ENCODE data around the gene MYBBP1A. TPM values are rescaled to one million over a fixed set of nuclear protein-coding genes. Genes with fewer than 3 reads are reported as not detected.
A peak's percentile ranks its signal among the peaks of the same experiment; 100 is the strongest.

Gene MYBBP1A
- polyA plus RNA-seq, 3 donors = 19.0 to 40.7 (median 22.7) TPM

GRCh38 chr17:4532860-4533522 is 22.2 kb downstream of the MYBBP1A start:
- 88 to 91% (median 91%) methylated on average over 32 to 33 of the region's 33 CpGs for WGBS, 3 donors
- no peak overlapping the region for H3K27ac ChIP-seq (ENCODE audit: low read depth, low read length)

DNA sequence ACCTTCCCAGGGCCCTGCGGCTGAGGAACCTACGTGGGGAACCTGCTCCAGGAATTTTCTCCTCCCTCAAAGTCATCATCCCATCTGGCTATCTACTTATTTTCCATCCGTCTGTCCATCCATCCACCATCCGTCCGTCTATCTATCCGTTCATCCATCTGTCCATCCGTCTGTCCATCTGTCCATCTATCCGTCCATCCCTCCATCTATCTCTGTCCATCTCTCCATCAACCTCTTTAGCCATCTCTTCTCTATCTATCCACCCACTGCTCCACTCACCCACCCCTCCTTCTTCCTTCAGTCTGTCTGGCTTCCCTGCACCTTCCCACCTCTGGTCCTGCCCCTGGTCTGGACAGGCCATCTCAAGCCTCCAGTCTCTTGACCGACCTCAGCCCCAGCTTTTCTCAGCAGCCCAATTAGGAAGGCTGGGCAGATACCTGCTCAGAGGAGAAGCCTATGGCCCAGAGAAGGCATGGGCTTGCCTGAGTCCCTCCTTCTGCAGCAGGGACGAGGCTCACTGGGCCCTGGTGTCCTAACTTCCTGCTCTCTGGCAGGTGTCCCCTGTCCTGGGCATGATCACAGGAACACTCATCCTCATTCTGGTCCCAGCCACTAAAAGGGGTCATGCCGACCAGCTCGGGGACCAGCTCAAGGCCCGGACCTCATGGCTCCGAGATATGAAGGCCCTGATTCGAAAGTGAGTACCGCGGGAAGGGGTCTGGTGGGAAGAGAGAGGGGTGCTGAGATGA is 23.0 kb downstream of the MYBBP1A start:
- no peak overlapping the region for H3K27ac ChIP-seq (ENCODE audit: low read depth, low read length)
- 87 to 90% (median 90%) methylated on average over 17 of the region's 17 CpGs for WGBS, 3 donors

DNA sequence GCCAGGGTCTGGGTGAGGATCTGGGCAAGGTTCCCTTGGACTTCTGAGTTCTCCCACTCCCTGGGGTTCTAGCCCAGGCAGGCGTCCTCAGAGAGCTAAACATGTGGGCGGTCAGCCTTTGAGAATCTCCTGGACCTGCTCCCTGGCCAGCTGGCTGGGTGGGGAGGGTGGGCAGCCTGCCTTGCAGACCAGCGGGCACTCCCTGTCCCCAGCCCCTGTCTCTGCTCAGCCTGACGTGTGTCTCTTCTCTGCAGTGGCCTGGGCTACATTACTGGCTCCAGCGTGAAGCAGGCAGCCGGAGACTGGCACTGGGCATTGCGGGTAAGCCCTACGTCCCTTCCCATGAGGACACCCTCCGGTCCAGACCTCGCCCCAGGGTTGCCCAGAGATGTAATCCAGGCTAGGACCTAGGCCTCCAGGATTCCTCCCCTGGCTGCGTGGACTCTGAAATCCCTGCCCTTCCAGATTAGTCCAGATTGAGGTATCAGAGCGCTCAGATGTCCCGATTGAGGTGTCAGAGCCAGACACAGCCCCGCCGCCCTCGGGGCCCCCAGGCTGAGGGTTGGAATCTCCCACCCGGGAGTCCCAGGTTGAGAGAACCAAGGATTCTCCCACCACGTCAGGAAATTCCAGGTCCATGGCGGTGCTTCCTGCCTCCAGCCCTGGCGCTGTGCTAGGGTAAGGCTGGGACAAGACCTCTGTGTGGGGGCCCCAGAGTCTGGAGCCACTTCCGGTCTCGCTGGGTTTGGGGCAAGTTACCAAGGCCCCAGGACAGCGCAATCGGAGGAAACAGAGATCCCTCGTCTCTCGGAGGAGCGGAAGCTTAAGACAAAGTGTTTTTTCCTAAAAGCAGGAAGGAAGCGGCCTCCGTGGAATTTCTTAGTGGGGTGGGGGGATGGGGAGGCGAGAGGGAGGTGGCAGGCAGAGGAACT is 24.1 kb downstream of the MYBBP1A start:
- 49 to 79% (median 59%) methylated on average over 30 of the region's 30 CpGs for WGBS, 3 donors
- no peak overlapping the region for H3K27ac ChIP-seq (ENCODE audit: low read depth, low read length)

DNA sequence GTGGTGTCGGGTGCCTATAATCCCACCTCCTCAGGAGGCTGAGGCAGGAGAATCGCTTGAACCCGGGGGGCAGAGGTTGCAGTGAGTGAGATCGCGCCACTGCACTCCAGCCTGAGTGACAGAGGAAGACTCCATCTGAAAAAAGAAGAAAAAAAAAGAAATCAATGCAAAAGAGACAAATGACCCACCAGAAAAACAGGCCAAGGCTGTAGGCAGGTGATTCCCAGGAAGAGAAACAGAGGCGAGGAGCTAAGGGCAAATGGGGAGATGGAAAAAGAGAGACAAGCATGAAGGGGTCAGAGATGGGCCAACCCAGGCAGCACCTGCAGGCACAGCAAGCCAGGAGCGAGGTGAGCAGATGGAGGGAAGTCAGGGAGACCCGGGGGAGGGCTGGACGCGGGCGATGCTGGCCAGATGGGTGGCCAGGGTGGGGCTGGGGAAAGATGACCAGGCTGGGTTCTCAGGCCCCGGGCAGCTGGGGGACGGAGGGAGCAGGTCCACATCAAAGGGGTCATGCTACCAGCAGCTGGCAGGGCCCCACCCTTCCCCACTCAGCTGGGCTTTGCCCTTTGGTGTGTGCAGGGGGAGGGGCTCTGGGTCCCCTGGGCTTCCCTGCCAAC is 25.5 kb downstream of the MYBBP1A start:
- 81 to 88% (median 85%) methylated on average over 13 of the region's 13 CpGs for WGBS, 3 donors
- no peak overlapping the region for H3K27ac ChIP-seq (ENCODE audit: low read depth, low read length)

GRCh38 chr17:4527566-4528125 is 27.5 kb downstream of the MYBBP1A start:
- 54 to 78% (median 61%) methylated on average over 12 of the region's 12 CpGs for WGBS, 3 donors

DNA sequence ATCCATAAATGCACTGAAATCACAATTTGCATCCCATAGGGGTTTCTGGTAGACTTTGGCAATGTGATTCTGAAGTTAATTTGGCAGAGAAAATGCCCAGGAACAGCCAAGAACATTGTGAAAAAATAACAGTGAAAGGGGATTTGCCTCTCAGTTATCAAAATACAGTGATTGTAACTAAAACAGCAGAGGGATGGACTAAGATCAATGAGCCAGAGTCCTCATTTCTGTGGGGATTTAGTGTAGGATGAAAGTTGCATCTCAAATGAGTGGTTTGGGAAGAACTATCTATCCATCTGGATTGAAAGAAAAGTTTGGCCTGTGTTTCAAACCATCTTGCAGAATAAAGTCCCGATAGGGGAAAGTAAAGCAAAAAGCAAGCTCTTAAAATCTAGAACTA is 28.1 kb downstream of the MYBBP1A start:
- WGBS, 3 donors = 35 to 93% (median 50%) methylated on average over 1 of the region's 1 CpG
- H3K27ac ChIP-seq (ENCODE audit: low read depth, low read length) = no peak overlapping the region

More at GRCh38 chr17:4527566-4528125, 27.5 kb downstream of the MYBBP1A start:
- H3K27ac ChIP-seq (ENCODE audit: low read depth, low read length) = no peak overlapping the region

- WGBS, 3 donors = 81 to 88% (median 87%) methylated on average over 11 of the region's 11 CpGs
- H3K27ac ChIP-seq (ENCODE audit: low read depth, low read length) = no peak overlapping the region
These were observed 29.3 kb downstream of the MYBBP1A start for GRCh38 chr17:4525691-4526397.

DNA sequence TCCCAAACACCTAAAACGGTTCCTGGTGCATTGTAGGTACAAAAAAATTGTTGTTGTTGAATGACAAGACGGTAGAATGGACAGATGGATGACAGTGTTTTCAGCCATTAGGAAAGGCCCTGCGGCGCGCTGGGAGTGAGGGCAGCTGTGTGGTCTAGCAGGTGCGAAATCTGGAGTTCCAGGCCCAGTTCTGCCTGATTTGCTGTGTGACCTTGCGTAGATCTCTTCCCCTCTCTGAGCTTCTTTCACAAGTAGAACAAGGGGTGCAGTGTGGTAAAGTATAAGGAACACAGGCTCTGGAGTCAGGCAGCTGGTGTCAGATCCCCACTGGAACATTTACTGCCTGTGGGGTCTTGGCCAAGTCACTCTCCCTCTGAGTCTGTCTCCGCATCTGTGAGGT is 31.2 kb downstream of the MYBBP1A start:
- WGBS, 3 donors = 83 to 95% (median 84%) methylated on average over 8 of the region's 8 CpGs
- no peak overlapping the region for H3K27ac ChIP-seq (ENCODE audit: low read depth, low read length)

DNA sequence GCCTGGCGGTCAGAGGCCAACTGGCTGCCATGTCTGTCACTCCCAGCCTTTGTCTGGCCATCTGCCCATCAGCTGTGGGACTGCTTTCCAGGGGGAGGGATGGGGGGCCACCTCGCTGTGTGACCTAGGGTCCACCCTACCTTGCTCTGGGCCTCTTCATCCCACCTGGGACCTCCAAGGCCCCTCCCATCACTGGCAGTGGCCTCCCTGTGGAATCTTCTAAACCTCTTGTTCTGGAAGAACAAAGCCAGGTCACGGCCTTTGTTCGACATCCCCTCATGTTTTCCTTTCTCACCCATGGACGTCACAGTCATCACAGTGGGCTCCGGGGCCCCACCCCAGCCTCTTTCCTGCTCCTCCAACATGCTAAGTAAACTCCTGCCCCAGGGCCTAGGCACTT is 32.5 kb downstream of the MYBBP1A start:
- H3K27ac ChIP-seq (ENCODE audit: low read depth, low read length) = no peak overlapping the region
- WGBS, 3 donors = 74 to 82% (median 81%) methylated on average over 6 of the region's 6 CpGs

DNA sequence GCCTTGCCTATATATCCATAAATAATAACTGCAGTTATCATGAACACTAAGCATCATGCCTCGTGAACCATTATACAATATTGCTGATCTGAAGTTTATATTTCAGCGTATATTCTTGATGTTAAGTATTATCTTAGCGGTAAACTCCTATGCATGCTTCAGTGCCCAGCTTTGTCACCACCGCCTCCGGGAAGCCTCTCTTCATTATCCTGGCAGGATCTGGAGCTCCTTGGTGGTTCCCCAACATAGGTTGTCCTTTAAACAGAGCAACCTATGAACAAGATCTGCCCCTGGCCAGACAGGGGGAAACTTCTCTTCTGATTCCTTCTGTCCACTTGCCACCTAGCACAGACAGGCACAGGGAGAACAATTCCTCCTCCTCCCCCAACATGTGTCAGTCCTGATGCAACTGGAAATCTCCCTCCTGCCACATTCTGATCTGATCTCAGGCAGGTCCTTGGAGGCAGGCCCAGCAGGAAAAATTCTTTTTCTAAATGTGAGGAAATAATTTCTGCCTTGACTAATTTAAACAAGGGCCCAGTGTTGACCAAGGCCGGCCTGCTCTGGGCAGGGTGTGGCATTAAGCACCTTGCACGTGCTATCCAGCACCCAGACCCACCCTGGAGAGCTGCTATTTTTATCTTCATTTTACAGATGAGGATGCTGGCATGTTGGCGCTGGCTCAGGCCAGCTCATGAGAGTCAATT is 34.1 kb downstream of the MYBBP1A start:
- 70 to 85% (median 80%) methylated on average over 8 of the region's 8 CpGs for WGBS, 3 donors
- H3K27ac ChIP-seq (ENCODE audit: low read depth, low read length) = no peak overlapping the region

DNA sequence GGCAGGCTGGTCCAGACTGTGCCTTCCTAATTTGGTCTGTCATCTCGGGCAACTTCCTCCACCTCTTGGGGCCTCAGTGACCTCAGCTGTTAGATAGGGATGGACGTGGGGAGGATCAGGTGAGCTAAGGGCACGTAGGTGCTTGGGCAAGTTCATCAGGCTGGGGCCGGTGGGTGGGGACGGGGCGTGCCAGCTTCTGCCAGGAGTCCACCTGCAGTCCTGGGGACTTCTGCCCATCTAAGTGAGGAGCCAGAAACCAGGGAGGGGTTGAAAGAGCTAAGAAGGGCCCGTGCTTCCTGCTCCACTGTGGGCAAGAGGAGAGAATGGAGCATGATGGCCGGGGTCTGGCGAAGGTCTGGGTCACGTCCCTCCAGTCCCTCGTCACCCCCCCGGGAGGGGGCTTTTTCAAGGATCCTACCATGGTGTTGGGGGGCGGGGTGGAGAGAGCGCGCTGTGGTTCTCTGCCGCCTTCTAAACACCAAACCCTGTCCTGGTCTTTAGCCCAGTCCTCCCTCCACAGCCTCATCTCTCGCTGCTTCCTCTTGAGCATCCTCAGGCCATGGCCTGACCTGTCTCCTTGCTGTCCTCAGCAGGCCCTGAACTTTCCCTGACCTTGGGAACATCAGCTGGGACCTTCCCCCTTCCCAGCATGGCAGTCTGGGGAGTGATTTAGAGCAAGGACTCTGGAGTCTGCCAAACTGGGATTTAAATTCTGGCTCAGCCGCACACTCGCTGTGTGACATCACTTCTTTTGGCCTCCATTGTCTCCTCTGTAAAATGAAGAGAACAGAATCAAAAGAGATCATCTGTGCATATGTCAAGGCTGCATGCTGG is 34.9 kb downstream of the MYBBP1A start:
- H3K27ac ChIP-seq (ENCODE audit: low read depth, low read length) = peak overlapping the region; percentile 30
- 72 to 93% (median 77%) methylated on average over 19 of the region's 19 CpGs for WGBS, 3 donors

GRCh38 chr17:4519361-4519788 is 35.8 kb downstream of the MYBBP1A start:
- H3K27ac ChIP-seq (ENCODE audit: low read depth, low read length) = no peak overlapping the region
- 63 to 79% (median 71%) methylated on average over 13 to 14 of the region's 14 CpGs for whole genome bisulfite sequencing, 3 donors

DNA sequence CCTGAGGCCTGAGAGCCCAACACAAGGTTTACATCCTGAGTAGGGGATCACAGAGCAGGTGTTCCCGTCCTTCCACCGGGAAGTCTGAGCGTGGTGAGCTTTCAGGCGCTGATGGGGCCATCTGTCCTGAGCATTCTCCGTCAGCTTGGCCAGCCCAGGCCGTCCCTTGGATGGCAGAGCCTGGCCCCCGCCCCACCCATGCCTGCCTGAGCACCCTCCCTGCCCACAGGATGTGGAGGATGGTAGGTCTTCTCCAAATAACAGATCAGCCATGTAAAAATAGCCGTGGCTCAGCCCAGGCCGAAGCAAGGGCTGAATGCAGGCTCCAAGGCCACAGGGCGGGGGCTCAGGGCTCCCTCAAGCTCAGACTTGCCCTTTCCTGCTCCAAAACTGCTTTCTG is 36.3 kb downstream of the MYBBP1A start:
- H3K27ac ChIP-seq (ENCODE audit: low read depth, low read length) = no peak overlapping the region
- 73 to 94% (median 83%) methylated on average over 10 of the region's 10 CpGs for WGBS, 3 donors

DNA sequence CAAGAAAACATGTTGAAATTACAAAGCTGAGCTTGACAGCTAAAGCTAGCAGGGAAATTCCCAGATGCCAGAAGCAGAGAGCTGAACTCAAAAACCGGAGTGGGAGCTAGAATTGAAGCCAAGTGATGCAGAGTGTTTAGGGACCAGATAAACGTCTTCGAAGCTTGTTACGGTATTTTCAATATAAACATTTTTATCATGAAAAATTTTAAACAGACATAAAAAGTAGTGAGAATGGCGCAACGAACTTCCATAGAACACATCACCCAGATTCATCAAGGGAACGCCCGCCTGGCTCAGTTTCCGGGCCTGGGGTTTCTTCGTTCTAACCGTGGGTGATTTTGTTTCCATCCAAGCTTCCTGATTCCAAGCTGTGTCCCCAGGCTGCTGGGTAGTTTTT is 38.4 kb downstream of the MYBBP1A start:
- WGBS, 3 donors = 50 to 64% (median 57%) methylated on average over 11 of the region's 11 CpGs
- H3K27ac ChIP-seq (ENCODE audit: low read depth, low read length) = no peak overlapping the region

GRCh38 chr17:4515501-4515900 is 39.7 kb downstream of the MYBBP1A start:
- H3K27ac ChIP-seq (ENCODE audit: low read depth, low read length) = no peak overlapping the region
- WGBS, 3 donors = 26 to 93% (median 87%) methylated on average over 5 of the region's 5 CpGs

GRCh38 chr17:4514779-4515178 is 40.4 kb downstream of the MYBBP1A start:
- WGBS, 3 donors = 80 to 92% (median 90%) methylated on average over 11 of the region's 11 CpGs
- no peak overlapping the region for H3K27ac ChIP-seq (ENCODE audit: low read depth, low read length)
